GM12891 (cell line): Measurements from ENCODE around the gene BAIAP3.

ENCODE experiments used
- DNase-seq: peaks from one replicate; pipeline ENCODE4 v3.0.0; 2011; ENCODE audit warnings: low spot score; ENCODE audit not compliant: insufficient read length
- FAIRE-seq: peaks from 2 replicates; lab custom pipeline; 2011; peaks lifted over from hg19 to GRCh38; lab: Jason Lieb, UNC
- PAX5 ChIP-seq: IDR thresholded peaks from 2 replicates; pipeline ENCODE4 v1.6.1; 2011; ENCODE audit warnings: low read length, moderate library complexity, mild to moderate bottlenecking; ENCODE audit not compliant: insufficient read depth, severe bottlenecking
- POLR2A ChIP-seq: IDR thresholded peaks from 2 replicates; pipeline ENCODE4 v1.6.1; 2011; ENCODE audit warnings: low read depth, low read length, control low read depth
- POLR2AphosphoS5 ChIP-seq: IDR thresholded peaks from 2 replicates; pipeline ENCODE4 v1.6.1; 2011; ENCODE audit warnings: low read depth, low read length, control low read depth
- POU2F2 ChIP-seq: IDR thresholded peaks from 2 replicates; pipeline ENCODE4 v1.6.1; 2011; ENCODE audit warnings: low read depth, mild to moderate bottlenecking, control low read depth, low read length, moderate library complexity
- SPI1 ChIP-seq: IDR thresholded peaks from 2 replicates; pipeline ENCODE4 v1.6.1; 2011; ENCODE audit warnings: low read depth, low read length, control low read depth
- TAF1 ChIP-seq: IDR thresholded peaks from 2 replicates; pipeline ENCODE4 v1.6.1; 2011; ENCODE audit warnings: low read depth, low read length, control low read depth

Gene BAIAP3

GRCh38 chr16:1317479-1318267 lies 15.8 kb upstream of the BAIAP3 start:
- FAIRE-seq (no peak), DNase-seq (no peak)
- no peak for TF ChIP-seq POU2F2
- TF ChIP-seq POLR2AphosphoS5 = peak; percentile 68; the same call in 1 of the 2 replicates
- peak; percentile 58; the same call in 1 of the 2 replicates for TF ChIP-seq POLR2A

GRCh38 chr16:1318268-1318545 lies 15.2 kb upstream of the BAIAP3 start:
- TF ChIP-seq PAX5 = no peak
- TF ChIP-seq POLR2A = no peak; the same call in 1 of the 2 replicates
- no peak for TF ChIP-seq TAF1
- no peak for TF ChIP-seq SPI1
- TF ChIP-seq POU2F2 = no peak
- no peak for TF ChIP-seq POLR2AphosphoS5
- DNase-seq = no peak

DNA sequence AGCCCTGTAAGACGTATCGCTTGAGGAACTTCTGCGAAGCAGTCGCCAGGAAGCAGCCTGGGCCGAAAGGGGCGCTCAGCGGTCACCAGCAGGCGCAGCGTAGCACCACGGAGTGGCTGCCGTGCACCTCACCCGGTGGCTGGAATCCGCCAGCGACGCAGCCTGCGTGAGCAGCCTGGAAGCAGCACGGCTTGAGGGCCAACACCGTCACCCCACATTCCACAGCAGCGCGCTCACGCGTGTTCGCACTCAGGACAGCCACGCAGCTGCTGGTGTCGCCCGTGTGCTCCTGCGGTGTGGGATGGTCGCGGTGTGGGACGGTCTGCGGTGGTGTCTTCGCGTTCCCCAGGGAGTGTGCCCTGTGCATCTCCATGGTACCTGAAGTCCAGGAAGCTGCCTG lies 14.4 kb upstream of the BAIAP3 start:
- no peak for FAIRE-seq
- TF ChIP-seq POLR2A = 0 out of 2 replicates have a peak, but pooled peaks have one; percentile 40
- TF ChIP-seq POLR2AphosphoS5 = peak; percentile 76
- no peak for TF ChIP-seq TAF1
- no peak for DNase-seq

More at GRCh38 chr16:1318268-1318545, 15.2 kb upstream of the BAIAP3 start:
- no peak for FAIRE-seq

DNA sequence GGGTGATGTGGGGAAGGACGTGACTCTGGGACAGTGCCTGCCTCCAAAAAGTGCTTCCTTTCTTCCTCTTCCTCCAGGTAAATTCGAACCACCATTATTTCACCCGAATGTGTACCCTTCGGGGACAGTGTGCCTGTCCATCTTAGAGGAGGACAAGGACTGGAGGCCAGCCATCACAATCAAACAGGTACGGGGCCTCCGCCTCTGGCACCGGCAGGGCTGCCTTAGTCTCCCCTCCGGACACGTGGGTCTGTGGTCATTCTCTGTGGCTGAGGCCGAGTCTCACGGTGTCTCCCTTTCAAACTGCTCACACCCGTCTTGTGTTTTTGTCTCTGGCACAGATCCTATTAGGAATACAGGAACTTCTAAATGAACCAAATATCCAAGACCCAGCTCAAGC lies 13.3 kb upstream of the BAIAP3 start:
- DNase-seq (no peak), FAIRE-seq (no peak)
- no peak for TF ChIP-seq POLR2AphosphoS5
- TF ChIP-seq PAX5 = no peak
- TF ChIP-seq TAF1 = no peak
- no peak for TF ChIP-seq SPI1
- no peak for TF ChIP-seq POLR2A
- no peak for TF ChIP-seq POU2F2

- FAIRE-seq (no peak), DNase-seq (no peak)
- TF ChIP-seq POU2F2 = no peak
- no peak for TF ChIP-seq TAF1
- no peak; the same call in none of the 2 replicates for TF ChIP-seq POLR2AphosphoS5
- no peak for TF ChIP-seq POLR2A
- TF ChIP-seq SPI1 = no peak
- no peak for TF ChIP-seq PAX5
Observed at GRCh38 chr16:1320658-1321240, 12.7 kb upstream of the BAIAP3 start.

GRCh38 chr16:1322407-1322806 lies 11.0 kb upstream of the BAIAP3 start:
- DNase-seq = no peak
- no peak for FAIRE-seq
- TF ChIP-seq POLR2AphosphoS5 = no peak
- no peak for TF ChIP-seq POLR2A
- no peak for TF ChIP-seq SPI1
- TF ChIP-seq POU2F2 = no peak
- no peak for TF ChIP-seq PAX5
- no peak for TF ChIP-seq TAF1

- TF ChIP-seq POLR2AphosphoS5 (peak; percentile 48; the same call in 1 of the 2 replicates), POLR2A (no peak), POU2F2 (no peak), SPI1 (no peak), TAF1 (no peak), PAX5 (no peak)
- DNase-seq (no peak), FAIRE-seq (no peak)
Observed at GRCh38 chr16:1323296-1324239, 9.9 kb upstream of the BAIAP3 start.

- TF ChIP-seq PAX5 (no peak), SPI1 (no peak), TAF1 (no peak), POLR2AphosphoS5 (no peak), POU2F2 (no peak), POLR2A (no peak)
- no peak for FAIRE-seq
- DNase-seq = no peak
Observed at GRCh38 chr16:1324286-1324826, 9.1 kb upstream of the BAIAP3 start.
